Measurements from ENCODE around the gene ZNF662. TPM values are rescaled to one million over a fixed set of nuclear protein-coding genes. Genes with fewer than 3 reads are reported as not detected.

The ZNF662 gene
- 1.0 and 1.3 TPM in 2 replicates for total RNA-seq

DNA sequence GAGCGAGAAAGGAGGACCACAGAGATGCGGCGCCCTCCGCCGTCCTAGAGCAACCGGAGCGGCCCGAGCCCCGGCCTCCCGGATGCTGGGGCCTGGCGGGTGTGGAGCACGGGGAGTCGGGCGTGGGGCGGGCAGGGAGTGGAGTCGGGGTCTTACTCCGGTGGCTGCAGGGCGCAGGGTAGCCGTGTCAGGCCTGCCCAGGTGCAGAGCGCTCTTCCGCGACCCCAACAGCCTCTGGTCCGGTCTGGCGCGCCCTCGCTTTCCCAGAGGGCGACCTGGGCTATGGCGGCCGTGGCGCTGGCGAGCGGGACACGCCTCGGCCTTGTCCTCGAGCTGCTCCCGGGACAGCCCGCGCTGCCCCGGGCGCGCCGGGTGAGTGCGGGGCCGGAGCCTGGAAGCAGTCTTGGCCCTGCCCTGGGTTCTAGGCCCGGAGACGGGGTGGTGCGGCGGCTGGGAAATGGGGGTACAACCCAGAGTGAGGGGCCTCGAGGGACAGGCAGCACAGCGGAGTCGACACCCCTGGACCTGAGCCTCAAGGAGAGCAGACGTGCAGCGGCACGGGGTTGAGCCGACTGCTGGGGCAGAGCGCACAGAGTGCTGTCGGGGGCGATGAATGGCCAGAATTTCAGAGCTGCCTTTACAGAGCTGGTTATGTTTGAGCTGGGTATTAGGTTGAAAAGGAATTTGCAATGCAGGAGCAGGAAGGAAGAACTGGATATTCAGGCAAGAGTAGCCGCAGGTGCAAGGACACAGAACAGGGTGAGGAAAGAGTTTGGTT lies at the start of gene ZNF662:
TSS of gene ZNF662 (plus strand) at position 73 of the 778 bp plus-strand sequence. CDS start 1,973 bp downstream, outside the sequence.
- Histone ChIP-seq H3K4me3 (ENCODE audit: low read depth, low read length) (peak within 1 kb of the TSS; percentile 43), H3K27me3 (ENCODE audit: control insufficient read depth, insufficient read depth, low read length) (peaks cover 7% of the 10 kb centered on the region), H3K36me3 (ENCODE audit: control insufficient read depth, insufficient read depth, low read length) (no peaks in the 10 kb centered on the region)
- no peak for DNase-seq (ENCODE audit: low read depth)
- FAIRE-seq = no peak
- TF ChIP-seq, protein P1, sequence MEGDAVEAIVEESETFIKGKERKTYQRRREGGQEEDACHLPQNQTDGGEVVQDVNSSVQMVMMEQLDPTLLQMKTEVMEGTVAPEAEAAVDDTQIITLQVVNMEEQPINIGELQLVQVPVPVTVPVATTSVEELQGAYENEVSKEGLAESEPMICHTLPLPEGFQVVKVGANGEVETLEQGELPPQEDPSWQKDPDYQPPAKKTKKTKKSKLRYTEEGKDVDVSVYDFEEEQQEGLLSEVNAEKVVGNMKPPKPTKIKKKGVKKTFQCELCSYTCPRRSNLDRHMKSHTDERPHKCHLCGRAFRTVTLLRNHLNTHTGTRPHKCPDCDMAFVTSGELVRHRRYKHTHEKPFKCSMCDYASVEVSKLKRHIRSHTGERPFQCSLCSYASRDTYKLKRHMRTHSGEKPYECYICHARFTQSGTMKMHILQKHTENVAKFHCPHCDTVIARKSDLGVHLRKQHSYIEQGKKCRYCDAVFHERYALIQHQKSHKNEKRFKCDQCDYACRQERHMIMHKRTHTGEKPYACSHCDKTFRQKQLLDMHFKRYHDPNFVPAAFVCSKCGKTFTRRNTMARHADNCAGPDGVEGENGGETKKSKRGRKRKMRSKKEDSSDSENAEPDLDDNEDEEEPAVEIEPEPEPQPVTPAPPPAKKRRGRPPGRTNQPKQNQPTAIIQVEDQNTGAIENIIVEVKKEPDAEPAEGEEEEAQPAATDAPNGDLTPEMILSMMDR (IDR thresholded peaks at IDR 0.05; ENCODE audit: insufficient read depth, low read length, severe bottlenecking) = peak; percentile 1

DNA sequence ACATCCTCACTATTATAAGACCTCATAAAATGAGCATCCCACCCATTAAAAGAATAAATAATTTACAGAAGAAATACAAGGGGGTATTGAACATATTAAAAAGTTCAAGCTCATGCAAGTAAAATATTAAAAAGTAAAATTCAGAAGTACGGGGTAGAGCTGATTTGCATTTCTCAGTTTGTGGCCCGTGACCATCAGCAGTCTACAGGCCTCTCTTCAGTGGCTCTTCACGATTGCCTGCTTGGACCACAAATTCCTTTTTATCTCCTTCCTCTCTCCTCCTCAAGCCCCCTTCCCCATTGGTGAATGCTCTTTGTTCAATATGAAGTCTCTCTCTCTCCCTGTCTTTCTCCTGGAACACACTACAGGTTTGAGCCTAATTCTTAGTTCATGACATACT lies 49.4 kb upstream of the ZNF662 start:
- no peaks in the 10 kb centered on the region for H3K36me3 ChIP-seq (ENCODE audit: control insufficient read depth, insufficient read depth, low read length)
- no peak overlapping the region for H3K4me3 ChIP-seq (ENCODE audit: low read depth, low read length)
- H3K27me3 ChIP-seq (ENCODE audit: control insufficient read depth, insufficient read depth, low read length) = peaks cover 5% of the 10 kb centered on the region
- no peak for FAIRE-seq
- DNase-seq (ENCODE audit: low read depth) = no peak
- TF ChIP-seq, protein P1 (IDR thresholded peaks at IDR 0.05; ENCODE audit: insufficient read depth, low read length, severe bottlenecking) = no peak

DNA sequence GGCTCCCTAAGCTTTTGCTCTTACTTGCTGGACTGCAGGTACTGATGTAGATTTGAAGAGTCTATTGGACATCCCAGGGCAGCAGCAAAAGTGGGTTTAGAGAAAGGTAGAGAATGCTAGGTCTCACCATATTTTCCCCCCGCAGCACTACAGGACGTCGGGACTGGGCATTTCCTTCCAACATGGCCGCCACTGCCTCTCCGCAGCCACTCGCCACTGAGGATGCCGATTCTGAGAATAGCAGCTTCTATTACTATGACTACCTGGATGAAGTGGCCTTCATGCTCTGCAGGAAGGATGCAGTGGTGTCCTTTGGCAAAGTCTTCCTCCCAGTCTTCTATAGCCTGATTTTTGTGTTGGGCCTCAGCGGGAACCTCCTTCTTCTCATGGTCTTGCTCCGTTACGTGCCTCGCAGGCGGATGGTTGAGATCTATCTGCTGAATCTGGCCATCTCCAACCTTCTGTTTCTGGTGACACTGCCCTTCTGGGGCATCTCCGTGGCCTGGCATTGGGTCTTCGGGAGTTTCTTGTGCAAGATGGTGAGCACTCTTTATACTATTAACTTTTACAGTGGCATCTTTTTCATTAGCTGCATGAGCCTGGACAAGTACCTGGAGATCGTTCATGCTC lies 41.5 kb upstream of the ZNF662 start:
- TF ChIP-seq, protein P1 (IDR thresholded peaks at IDR 0.05; ENCODE audit: insufficient read depth, low read length, severe bottlenecking) = no peak
- no peaks in the 10 kb centered on the region for H3K27me3 ChIP-seq (ENCODE audit: control insufficient read depth, insufficient read depth, low read length)
- DNase-seq (ENCODE audit: low read depth) (no peak), FAIRE-seq (no peak)
- no peak overlapping the region for H3K4me3 ChIP-seq (ENCODE audit: low read depth, low read length)
- no peaks in the 10 kb centered on the region for H3K36me3 ChIP-seq (ENCODE audit: control insufficient read depth, insufficient read depth, low read length)

DNA sequence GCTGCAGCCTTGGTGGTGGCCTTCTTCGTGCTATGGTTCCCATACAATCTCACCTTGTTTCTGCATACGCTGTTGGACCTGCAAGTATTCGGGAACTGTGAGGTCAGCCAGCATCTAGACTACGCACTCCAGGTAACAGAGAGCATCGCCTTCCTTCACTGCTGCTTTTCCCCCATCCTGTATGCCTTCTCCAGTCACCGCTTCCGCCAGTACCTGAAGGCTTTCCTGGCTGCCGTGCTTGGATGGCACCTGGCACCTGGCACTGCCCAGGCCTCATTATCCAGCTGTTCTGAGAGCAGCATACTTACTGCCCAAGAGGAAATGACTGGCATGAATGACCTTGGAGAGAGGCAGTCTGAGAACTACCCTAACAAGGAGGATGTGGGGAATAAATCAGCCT lies 40.7 kb upstream of the ZNF662 start:
- FAIRE-seq (no peak), DNase-seq (ENCODE audit: low read depth) (no peak)
- H3K36me3 ChIP-seq (ENCODE audit: control insufficient read depth, insufficient read depth, low read length) = no peaks in the 10 kb centered on the region
- H3K27me3 ChIP-seq (ENCODE audit: control insufficient read depth, insufficient read depth, low read length) = no peaks in the 10 kb centered on the region
- TF ChIP-seq, protein P1 (IDR thresholded peaks at IDR 0.05; ENCODE audit: insufficient read depth, low read length, severe bottlenecking) = no peak
- no peak overlapping the region for H3K4me3 ChIP-seq (ENCODE audit: low read depth, low read length)

DNA sequence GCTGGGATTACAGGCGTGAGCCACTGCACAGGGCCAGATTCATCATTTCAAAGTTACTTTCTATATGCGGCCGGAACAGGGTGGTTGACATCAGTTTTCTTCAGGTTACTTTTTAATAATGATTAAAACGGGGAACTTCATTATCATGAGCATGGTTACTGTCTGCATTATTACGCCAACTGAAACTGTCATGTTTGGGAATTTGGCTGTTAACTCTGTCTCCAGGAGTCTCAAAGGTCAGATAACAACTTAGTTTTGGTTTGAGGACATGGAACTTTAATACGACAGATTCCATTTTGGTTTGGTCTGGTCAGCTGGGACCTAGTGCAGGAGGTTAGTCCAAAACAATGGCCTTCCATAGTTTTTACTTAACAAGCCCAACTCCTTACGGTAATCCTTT lies 38.8 kb upstream of the ZNF662 start:
- no peak for DNase-seq (ENCODE audit: low read depth)
- no peak for FAIRE-seq
- TF ChIP-seq, protein P1 (IDR thresholded peaks at IDR 0.05; ENCODE audit: insufficient read depth, low read length, severe bottlenecking) = no peak

More for the DNA sequence above, 38.8 kb upstream of the ZNF662 start:
- H3K27me3 ChIP-seq (ENCODE audit: control insufficient read depth, insufficient read depth, low read length) = no peaks in the 10 kb centered on the region
- no peaks in the 10 kb centered on the region for H3K36me3 ChIP-seq (ENCODE audit: control insufficient read depth, insufficient read depth, low read length)
- H3K4me3 ChIP-seq (ENCODE audit: low read depth, low read length) = no peak overlapping the region
